ENCODE data around the gene ZFAND2A.
"Not testable (repeated sequence)": the region's sequence is repeated elsewhere in the genome, so short reads cannot be mapped to it uniquely, and the experiment has no call there.

Gene ZFAND2A

GRCh38 chr7:1143031-1143430 lies 17.0 kb downstream of the ZFAND2A start:
- not testable (repeated sequence) for H3K27ac ChIP-seq (ENCODE audit: low read length); H3K9me3 ChIP-seq (ENCODE audit: control insufficient read depth, low read depth, low read length); H3K27me3 ChIP-seq (ENCODE audit: control insufficient read depth, insufficient read depth, low read length)

GRCh38 chr7:1142051-1142635 lies 17.9 kb downstream of the ZFAND2A start:
- H3K27ac ChIP-seq (ENCODE audit: low read length): no peak overlapping the region
- H3K9me3 ChIP-seq (ENCODE audit: control insufficient read depth, low read depth, low read length): no peaks in the 10 kb centered on the region
- H3K27me3 ChIP-seq (ENCODE audit: control insufficient read depth, insufficient read depth, low read length): no peaks in the 10 kb centered on the region
- H3K4me1 ChIP-seq (ENCODE audit: control insufficient read depth, low read depth, low read length): peaks cover 1% of the 10 kb centered on the region
- no peaks in the 10 kb centered on the region for H3K36me3 ChIP-seq (ENCODE audit: control insufficient read depth, low read depth, low read length)
- H3K9ac ChIP-seq (ENCODE audit: low read length): no peak overlapping the region
- no peak overlapping the region for H3K4me3 ChIP-seq (ENCODE audit: low read length)

More at GRCh38 chr7:1143031-1143430, 17.0 kb downstream of the ZFAND2A start:
- not testable (repeated sequence) for H3K36me3 ChIP-seq (ENCODE audit: control insufficient read depth, low read depth, low read length); H3K4me1 ChIP-seq (ENCODE audit: control insufficient read depth, low read depth, low read length); H3K9ac ChIP-seq (ENCODE audit: low read length); H3K4me3 ChIP-seq (ENCODE audit: low read length)

- Histone ChIP-seq H3K27me3 (ENCODE audit: control insufficient read depth, insufficient read depth, low read length) (no peaks in the 10 kb centered on the region), H3K9me3 (ENCODE audit: control insufficient read depth, low read depth, low read length) (no peaks in the 10 kb centered on the region), H3K4me1 (ENCODE audit: control insufficient read depth, low read depth, low read length) (peaks cover 6% of the 10 kb centered on the region), H3K27ac (ENCODE audit: low read length) (no peak overlapping the region), H3K9ac (ENCODE audit: low read length) (no peak overlapping the region), H3K36me3 (ENCODE audit: control insufficient read depth, low read depth, low read length) (no peaks in the 10 kb centered on the region), H3K4me3 (ENCODE audit: low read length) (no peak overlapping the region)
Observed at GRCh38 chr7:1141651-1142050, 18.3 kb downstream of the ZFAND2A start.

GRCh38 chr7:1140476-1141104 lies 19.4 kb downstream of the ZFAND2A start:
- Histone ChIP-seq H3K27ac (ENCODE audit: low read length) (no peak overlapping the region), H3K9ac (ENCODE audit: low read length) (no peak overlapping the region), H3K9me3 (ENCODE audit: control insufficient read depth, low read depth, low read length) (no peaks in the 10 kb centered on the region), H3K36me3 (ENCODE audit: control insufficient read depth, low read depth, low read length) (no peaks in the 10 kb centered on the region), H3K4me1 (ENCODE audit: control insufficient read depth, low read depth, low read length) (peaks cover 7% of the 10 kb centered on the region), H3K4me3 (ENCODE audit: low read length) (no peak overlapping the region), H3K27me3 (ENCODE audit: control insufficient read depth, insufficient read depth, low read length) (no peaks in the 10 kb centered on the region)

- Histone ChIP-seq H3K27me3 (ENCODE audit: control insufficient read depth, insufficient read depth, low read length) (no peaks in the 10 kb centered on the region), H3K27ac (ENCODE audit: low read length) (no peak overlapping the region), H3K36me3 (ENCODE audit: control insufficient read depth, low read depth, low read length) (no peaks in the 10 kb centered on the region), H3K4me1 (ENCODE audit: control insufficient read depth, low read depth, low read length) (peaks cover 7% of the 10 kb centered on the region), H3K9ac (ENCODE audit: low read length) (peak overlapping the region; percentile 68), H3K4me3 (ENCODE audit: low read length) (peak overlapping the region; percentile 71), H3K9me3 (ENCODE audit: control insufficient read depth, low read depth, low read length) (no peaks in the 10 kb centered on the region)
Observed at GRCh38 chr7:1137517-1138167, 22.4 kb downstream of the ZFAND2A start.

GRCh38 chr7:1136841-1137516 lies 23.0 kb downstream of the ZFAND2A start:
- no peak overlapping the region for H3K27ac ChIP-seq (ENCODE audit: low read length)

GRCh38 chr7:1134951-1135350 lies 25.0 kb downstream of the ZFAND2A start:
- Histone ChIP-seq H3K9me3 (ENCODE audit: control insufficient read depth, low read depth, low read length) (no peaks in the 10 kb centered on the region), H3K27me3 (ENCODE audit: control insufficient read depth, insufficient read depth, low read length) (no peaks in the 10 kb centered on the region), H3K9ac (ENCODE audit: low read length) (no peak overlapping the region), H3K4me1 (ENCODE audit: control insufficient read depth, low read depth, low read length) (peaks cover 7% of the 10 kb centered on the region), H3K4me3 (ENCODE audit: low read length) (no peak overlapping the region), H3K27ac (ENCODE audit: low read length) (no peak overlapping the region), H3K36me3 (ENCODE audit: control insufficient read depth, low read depth, low read length) (no peaks in the 10 kb centered on the region)

More at GRCh38 chr7:1136841-1137516, 23.0 kb downstream of the ZFAND2A start:
- H3K36me3 ChIP-seq (ENCODE audit: control insufficient read depth, low read depth, low read length): no peaks in the 10 kb centered on the region
- no peaks in the 10 kb centered on the region for H3K27me3 ChIP-seq (ENCODE audit: control insufficient read depth, insufficient read depth, low read length)
- no peak overlapping the region for H3K9ac ChIP-seq (ENCODE audit: low read length)
- H3K4me1 ChIP-seq (ENCODE audit: control insufficient read depth, low read depth, low read length): peaks cover 7% of the 10 kb centered on the region
- peak overlapping the region; percentile 71 for H3K4me3 ChIP-seq (ENCODE audit: low read length)
- no peaks in the 10 kb centered on the region for H3K9me3 ChIP-seq (ENCODE audit: control insufficient read depth, low read depth, low read length)

- Histone ChIP-seq H3K9me3 (ENCODE audit: control insufficient read depth, low read depth, low read length) (no peaks in the 10 kb centered on the region), H3K4me3 (ENCODE audit: low read length) (no peak overlapping the region), H3K27ac (ENCODE audit: low read length) (no peak overlapping the region), H3K36me3 (ENCODE audit: control insufficient read depth, low read depth, low read length) (peaks cover 5% of the 10 kb centered on the region), H3K27me3 (ENCODE audit: control insufficient read depth, insufficient read depth, low read length) (no peaks in the 10 kb centered on the region), H3K9ac (ENCODE audit: low read length) (no peak overlapping the region), H3K4me1 (ENCODE audit: control insufficient read depth, low read depth, low read length) (peaks cover under 1% of the 10 kb centered on the region)
Observed at GRCh38 chr7:1131471-1132265, 28.3 kb downstream of the ZFAND2A start.

GRCh38 chr7:1130021-1130990 lies 29.7 kb downstream of the ZFAND2A start:
- H3K36me3 ChIP-seq (ENCODE audit: control insufficient read depth, low read depth, low read length): peaks cover 13% of the 10 kb centered on the region
- no peak overlapping the region for H3K27ac ChIP-seq (ENCODE audit: low read length)
- no peaks in the 10 kb centered on the region for H3K9me3 ChIP-seq (ENCODE audit: control insufficient read depth, low read depth, low read length)
- no peaks in the 10 kb centered on the region for H3K27me3 ChIP-seq (ENCODE audit: control insufficient read depth, insufficient read depth, low read length)
- H3K4me3 ChIP-seq (ENCODE audit: low read length): no peak overlapping the region
- no peak overlapping the region for H3K9ac ChIP-seq (ENCODE audit: low read length)
- no peaks in the 10 kb centered on the region for H3K4me1 ChIP-seq (ENCODE audit: control insufficient read depth, low read depth, low read length)

GRCh38 chr7:1129431-1129830 lies 30.6 kb downstream of the ZFAND2A start:
- H3K4me1 ChIP-seq (ENCODE audit: control insufficient read depth, low read depth, low read length): no peaks in the 10 kb centered on the region
- H3K27ac ChIP-seq (ENCODE audit: low read length): no peak overlapping the region
- H3K27me3 ChIP-seq (ENCODE audit: control insufficient read depth, insufficient read depth, low read length): no peaks in the 10 kb centered on the region
- H3K9me3 ChIP-seq (ENCODE audit: control insufficient read depth, low read depth, low read length): no peaks in the 10 kb centered on the region
- H3K9ac ChIP-seq (ENCODE audit: low read length): no peak overlapping the region
- peaks cover 13% of the 10 kb centered on the region for H3K36me3 ChIP-seq (ENCODE audit: control insufficient read depth, low read depth, low read length)
- no peak overlapping the region for H3K4me3 ChIP-seq (ENCODE audit: low read length)

Data from iPS-18a (cell line).